Activated T-cell treated with anti-CD3 and anti-CD28 coated beads, Interleukin-2, amount 50 U/mL, for 72 hours (primary cell): ENCODE measurements around the gene MAPKAP1. TPM values are rescaled to one million over a fixed set of nuclear protein-coding genes. Genes with fewer than 3 reads are reported as not detected.
A peak's percentile ranks its signal among the peaks of the same experiment; 100 is the strongest.

Source experiments
- ATAC-seq, 2 donors: fragments of 150-1000 bp; cut with Tn5 transposase; replicated peaks in 1 of 2; 2 replicates each; pipeline ENCODE4 v1.10.0; 2021; ENCODE audit warnings: moderate library complexity in 2 of 2, mild to moderate bottlenecking in 1 of 2
- DNase-seq, 2 donors: peaks; one replicate each; pipeline ENCODE4 v3.0.0; 2021 to 2022; ENCODE audit warnings: mixed read lengths in 1 of 2
- H3K27ac Mint-ChIP-seq: one replicate; pipeline ENCODE4 v1.8.0; 2022; ENCODE audit warnings: mild to moderate bottlenecking, moderate library complexity, mixed read lengths
- H3K27me3 Mint-ChIP-seq: one replicate; pipeline ENCODE4 v1.8.0; 2022; ENCODE audit warnings: low read depth, mixed read lengths
- H3K36me3 Mint-ChIP-seq, 2 donors: one replicate each; pipeline ENCODE4 v1.8.0; 2022; ENCODE audit warnings: mixed read lengths in 2 of 2, mild to moderate bottlenecking in 1 of 2; ENCODE audit not compliant: insufficient read depth in 2 of 2
- H3K4me1 Mint-ChIP-seq: one replicate; pipeline ENCODE4 v1.8.0; 2022; ENCODE audit warnings: low read depth, mixed read lengths
- H3K4me3 Mint-ChIP-seq, 2 donors: one replicate each; pipeline ENCODE4 v1.8.0; 2022; ENCODE audit warnings: mild to moderate bottlenecking in 2 of 2, mixed read lengths in 2 of 2, moderate library complexity in 2 of 2
- H3K9me3 Mint-ChIP-seq, 2 donors: one replicate each; pipeline ENCODE4 v1.8.0; 2022; ENCODE audit warnings: mixed read lengths in 2 of 2
- total RNA-seq, 2 donors: library from RNA; stranded (reverse); gene quantifications; one replicate each; pipeline ENCODE4 v1.2.3, GENCODE V29; 2022

Gene MAPKAP1
- 10 to 100 TPM; 42.1 to 42.8 TPM for total RNA-seq

DNA sequence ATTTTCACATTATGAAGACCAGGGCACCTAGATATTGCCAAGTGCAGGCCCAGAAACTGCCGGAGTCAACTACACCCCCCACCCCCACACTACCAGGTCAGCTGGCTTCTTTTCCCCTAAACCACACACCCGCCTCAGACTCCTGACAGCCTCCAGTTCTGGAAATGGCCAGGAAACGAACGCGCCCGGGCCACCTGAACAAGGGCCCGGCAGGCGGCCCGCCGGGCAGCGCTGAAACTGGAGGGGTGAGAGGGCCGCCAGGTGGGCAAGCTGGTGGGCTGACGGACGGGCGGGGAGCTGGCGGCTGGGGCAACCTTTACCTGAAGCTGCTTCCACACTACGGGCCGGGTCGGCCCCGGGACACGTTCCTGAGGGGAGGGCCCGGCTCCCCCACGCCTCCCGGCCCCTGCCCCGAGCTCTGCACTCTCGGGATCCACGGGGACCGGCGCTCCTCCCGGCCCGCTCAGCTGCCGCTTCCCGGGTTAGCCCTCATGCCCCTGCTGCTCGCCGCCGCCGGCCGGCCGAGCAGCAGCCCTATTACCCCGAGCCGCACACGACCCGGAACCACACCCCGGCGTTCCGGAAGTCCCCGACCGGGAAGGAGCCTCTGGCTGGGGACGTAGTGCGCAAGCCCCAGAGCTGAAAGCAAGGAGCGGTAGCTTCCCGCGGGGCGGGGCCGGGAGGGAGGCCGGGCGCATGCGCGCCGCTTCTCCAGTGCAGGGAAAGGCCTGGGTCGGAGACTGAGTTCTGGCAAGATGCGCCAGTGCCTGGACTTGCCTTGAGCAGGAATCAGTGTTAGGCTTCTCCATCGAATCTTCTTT, at the start of gene MAPKAP1:
Gene MAPKAP1, minus strand, starts transcription at position 558 of the 821 bp plus-strand sequence. CDS start 34,634 bp downstream, outside the sequence.
- no peaks in the 10 kb centered on the region for H3K36me3 Mint-ChIP-seq
- ATAC-seq: peak; percentile 100
- peak within 1 kb of the TSS; percentile 66 to 84 for H3K4me3 Mint-ChIP-seq
- peaks cover 48% of the 10 kb centered on the region for H3K4me1 Mint-ChIP-seq
- H3K27ac Mint-ChIP-seq: peak within 1 kb of the TSS; percentile 91
- peak; percentile 95 to 97 for DNase-seq
- peaks cover 4% of the 10 kb centered on the region for H3K27me3 Mint-ChIP-seq
- no peaks in the 10 kb centered on the region for H3K9me3 Mint-ChIP-seq

DNA sequence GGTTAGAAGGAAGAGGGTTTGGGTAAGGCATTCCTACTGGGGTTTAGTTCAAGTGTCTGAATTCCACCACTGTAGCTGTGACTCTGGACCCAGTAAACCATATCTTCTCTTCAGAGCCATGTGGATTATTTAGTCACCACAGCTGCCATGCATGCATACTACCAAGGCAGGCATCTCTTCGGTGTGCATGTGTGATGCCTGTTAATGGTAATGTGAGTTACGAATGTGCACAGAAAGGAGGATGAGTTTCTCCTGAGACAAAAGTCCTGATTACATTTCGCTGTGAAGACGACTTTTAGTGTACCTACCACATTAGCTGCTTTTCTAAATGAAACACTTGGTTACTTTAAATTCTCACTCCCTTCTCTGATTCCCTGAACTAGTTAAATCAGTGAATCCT, 49.5 kb upstream of the MAPKAP1 start:
- DNase-seq (no peak), ATAC-seq (no peak)
- Mint-ChIP-seq H3K27me3 (no peaks in the 10 kb centered on the region), H3K36me3 (peaks cover 2 to 3% of the 10 kb centered on the region in 2 donors), H3K4me1 (peaks cover 33% of the 10 kb centered on the region), H3K27ac (no peak overlapping the region), H3K4me3 (no peak overlapping the region), H3K9me3 (no peaks in the 10 kb centered on the region)

DNA sequence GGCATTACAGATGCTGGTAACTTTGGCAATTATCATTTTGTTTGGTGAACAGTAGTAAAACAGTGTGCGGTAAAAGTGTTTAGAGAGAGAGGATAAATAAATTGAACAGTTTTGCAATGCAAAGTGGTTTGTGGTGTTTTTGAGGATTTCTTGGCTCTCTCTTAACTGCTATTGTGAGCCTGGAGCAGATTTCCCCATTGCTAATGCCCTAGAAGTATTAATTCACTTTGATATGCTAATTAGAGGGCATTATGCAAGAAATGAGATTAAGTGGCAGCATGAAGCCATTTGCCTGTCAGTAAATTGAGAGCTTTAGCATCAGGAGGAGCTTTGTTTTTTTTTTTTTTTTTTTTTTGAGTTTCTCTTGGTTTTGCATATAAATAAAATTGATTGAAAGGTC, 48.3 kb upstream of the MAPKAP1 start:
- Mint-ChIP-seq H3K36me3 (peaks cover 2 to 3% of the 10 kb centered on the region in 2 donors), H3K4me3 (no peak overlapping the region), H3K4me1 (peaks cover 40% of the 10 kb centered on the region), H3K27me3 (no peaks in the 10 kb centered on the region), H3K9me3 (no peaks in the 10 kb centered on the region), H3K27ac (no peak overlapping the region)
- ATAC-seq: no peak
- DNase-seq: no peak

DNA sequence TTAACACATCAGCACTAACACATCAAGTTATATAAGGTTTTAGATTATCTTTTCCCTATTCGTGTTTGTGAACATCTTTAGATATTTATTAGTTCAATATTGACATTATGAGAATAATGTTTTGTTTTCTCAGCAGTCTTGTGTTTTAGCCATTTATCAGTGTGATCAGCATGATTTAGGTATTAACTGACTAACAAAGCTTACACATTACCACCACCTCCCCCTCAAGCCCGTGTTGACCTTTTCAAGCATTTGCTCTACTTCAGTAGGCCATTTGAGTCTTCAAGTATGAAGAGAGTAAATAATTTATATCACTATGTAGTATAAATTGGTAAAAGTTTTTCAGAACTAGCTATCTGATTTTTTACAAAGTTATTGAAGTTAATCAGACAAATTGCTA, 47.1 kb upstream of the MAPKAP1 start:
- ATAC-seq (no peak), DNase-seq (no peak)
- Mint-ChIP-seq H3K36me3 (peaks cover 2 to 5% of the 10 kb centered on the region in 2 donors), H3K9me3 (no peaks in the 10 kb centered on the region), H3K4me1 (peaks cover 43% of the 10 kb centered on the region), H3K4me3 (no peak overlapping the region), H3K27ac (no peak overlapping the region), H3K27me3 (no peaks in the 10 kb centered on the region)

- Mint-ChIP-seq H3K27ac (no peak overlapping the region), H3K4me1 (peaks cover 35% of the 10 kb centered on the region), H3K9me3 (no peaks in the 10 kb centered on the region), H3K4me3 (no peak overlapping the region), H3K36me3 (peaks cover 5 to 10% of the 10 kb centered on the region in 2 donors), H3K27me3 (no peaks in the 10 kb centered on the region)
- DNase-seq (no peak), ATAC-seq (no peak)
Observed at GRCh38 chr9:125752070-125752628, 45.1 kb upstream of the MAPKAP1 start.

GRCh38 chr9:125750627-125751011, 43.6 kb upstream of the MAPKAP1 start:
- ATAC-seq (no peak), DNase-seq (no peak)
- peaks cover 42% of the 10 kb centered on the region for H3K4me1 Mint-ChIP-seq
- H3K4me3 Mint-ChIP-seq: peak overlapping the region; percentile 1 to 19
- H3K36me3 Mint-ChIP-seq: peaks cover 3 to 7% of the 10 kb centered on the region in 2 donors
- H3K27ac Mint-ChIP-seq: no peak overlapping the region
- no peaks in the 10 kb centered on the region for H3K9me3 Mint-ChIP-seq
- H3K27me3 Mint-ChIP-seq: no peaks in the 10 kb centered on the region

DNA sequence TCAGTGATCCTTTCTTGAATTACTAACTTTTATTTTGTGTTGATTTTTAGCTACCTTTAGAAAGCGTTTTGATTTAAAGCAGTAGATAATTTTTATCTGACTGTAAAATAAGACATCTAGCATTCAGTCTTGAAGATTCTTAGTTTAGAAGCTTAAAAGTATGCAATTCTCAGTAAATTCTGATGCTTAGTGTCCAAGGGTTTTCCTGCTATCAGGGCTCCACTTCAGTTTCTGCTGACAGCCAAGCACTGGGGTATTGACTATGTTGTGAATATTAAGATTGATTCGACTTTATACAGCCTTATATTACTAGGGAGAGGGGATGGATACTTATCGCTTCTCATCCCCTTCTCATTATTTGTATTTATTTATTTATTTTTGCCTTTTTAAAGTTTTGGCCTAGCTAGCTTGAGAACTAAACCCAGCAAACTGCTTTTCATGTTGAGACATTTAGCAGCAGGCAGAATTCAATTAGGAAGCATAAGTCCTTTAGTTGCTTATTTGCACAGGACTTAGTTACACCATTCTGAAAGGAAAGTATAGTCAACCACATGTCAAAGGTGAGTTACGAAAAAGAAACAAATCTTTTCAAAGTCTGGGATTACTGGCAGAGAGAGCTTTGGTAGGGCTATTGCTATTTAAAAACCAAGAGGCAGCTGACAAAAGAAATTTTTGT, 43.1 kb upstream of the MAPKAP1 start:
- ATAC-seq: no peak
- H3K4me3 Mint-ChIP-seq: peak overlapping the region; percentile 1 to 95

GRCh38 chr9:125749287-125749935, 42.4 kb upstream of the MAPKAP1 start:
- peaks cover 47% of the 10 kb centered on the region for H3K4me1 Mint-ChIP-seq
- peaks cover 3 to 7% of the 10 kb centered on the region in 2 donors for H3K36me3 Mint-ChIP-seq
- peak overlapping the region; percentile 91 to 95 for H3K4me3 Mint-ChIP-seq
- H3K9me3 Mint-ChIP-seq: no peaks in the 10 kb centered on the region
- ATAC-seq (no peak), DNase-seq (no peak)
- no peak overlapping the region for H3K27ac Mint-ChIP-seq
- no peaks in the 10 kb centered on the region for H3K27me3 Mint-ChIP-seq

More for the DNA sequence above, 43.1 kb upstream of the MAPKAP1 start:
- Mint-ChIP-seq H3K4me1 (peaks cover 47% of the 10 kb centered on the region), H3K9me3 (no peaks in the 10 kb centered on the region), H3K36me3 (peaks cover 3 to 7% of the 10 kb centered on the region in 2 donors), H3K27me3 (no peaks in the 10 kb centered on the region), H3K27ac (no peak overlapping the region)
- DNase-seq: no peak

- Mint-ChIP-seq H3K4me3 (peak overlapping the region; percentile 91 to 95), H3K27ac (peak overlapping the region; percentile 29), H3K4me1 (peaks cover 47% of the 10 kb centered on the region), H3K36me3 (peaks cover 3 to 7% of the 10 kb centered on the region in 2 donors), H3K27me3 (no peaks in the 10 kb centered on the region), H3K9me3 (no peaks in the 10 kb centered on the region)
- DNase-seq (peak; percentile 4 to 5), ATAC-seq (no peak)
Observed at GRCh38 chr9:125748446-125749099, 41.6 kb upstream of the MAPKAP1 start.

DNA sequence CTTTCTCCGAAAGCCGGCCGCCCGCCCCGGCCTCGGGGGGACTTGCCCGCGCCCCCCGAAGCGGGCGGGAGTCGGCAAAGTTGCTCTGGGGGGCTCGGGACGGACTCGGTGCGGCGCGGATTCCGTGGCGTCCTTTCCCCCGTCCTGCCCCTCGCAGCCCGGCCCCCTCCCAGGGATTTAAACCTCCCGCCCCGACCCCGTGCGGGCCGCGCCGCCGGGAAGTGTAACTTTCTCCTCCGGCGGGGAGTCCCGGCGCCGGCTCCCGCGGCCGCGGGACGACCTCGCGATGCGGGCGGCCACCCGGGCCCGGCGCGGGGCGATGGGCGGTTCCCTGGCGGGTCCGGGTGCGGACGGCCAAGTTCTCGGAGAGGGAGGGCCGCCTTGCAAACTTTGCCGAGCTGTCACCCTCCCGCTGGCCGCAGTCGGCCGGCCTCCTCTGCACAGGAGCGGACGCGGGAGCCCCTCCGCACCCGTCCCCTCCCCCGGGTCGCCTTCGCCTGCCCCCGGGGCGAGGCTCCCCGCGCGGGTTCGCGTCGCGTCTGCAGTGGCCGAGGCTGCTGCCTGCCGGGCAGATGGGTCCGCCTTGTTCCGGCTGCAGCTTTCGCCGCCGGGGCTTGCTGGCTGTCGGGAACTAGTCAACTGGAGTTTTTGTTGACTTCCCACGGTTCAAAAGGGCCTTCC, 40.9 kb upstream of the MAPKAP1 start:
- peaks cover 3 to 7% of the 10 kb centered on the region in 2 donors for H3K36me3 Mint-ChIP-seq
- peak overlapping the region; percentile 91 to 95 for H3K4me3 Mint-ChIP-seq
- no peak for ATAC-seq
- H3K9me3 Mint-ChIP-seq: no peaks in the 10 kb centered on the region
- no peaks in the 10 kb centered on the region for H3K27me3 Mint-ChIP-seq
- H3K27ac Mint-ChIP-seq: no peak overlapping the region
- DNase-seq: peak; percentile 33 to 51
- H3K4me1 Mint-ChIP-seq: peaks cover 47% of the 10 kb centered on the region

GRCh38 chr9:125747053-125747764, 40.2 kb upstream of the MAPKAP1 start, which contains the start of gene PBX3:
Gene PBX3 (plus strand): TSS chr9:125747373.
- H3K36me3 Mint-ChIP-seq: peaks cover 3 to 7% of the 10 kb centered on the region in 2 donors
- no peaks in the 10 kb centered on the region for H3K9me3 Mint-ChIP-seq
- peak; percentile 30 to 39 for ATAC-seq
- H3K4me1 Mint-ChIP-seq: peaks cover 46% of the 10 kb centered on the region
- H3K27ac Mint-ChIP-seq: peak within 1 kb of the TSS; percentile 90
- H3K4me3 Mint-ChIP-seq: peak within 1 kb of the TSS; percentile 97 to 98
- peak; percentile 58 to 62 for DNase-seq
- H3K27me3 Mint-ChIP-seq: no peaks in the 10 kb centered on the region

- Mint-ChIP-seq H3K36me3 (peaks cover 3 to 7% of the 10 kb centered on the region in 2 donors), H3K4me3 (peak overlapping the region; percentile 97 to 98), H3K27ac (no peak overlapping the region), H3K27me3 (no peaks in the 10 kb centered on the region), H3K9me3 (no peaks in the 10 kb centered on the region), H3K4me1 (peaks cover 41% of the 10 kb centered on the region)
- peak in 1 of 2 donors; percentile 3 for ATAC-seq
- no peak for DNase-seq
Observed at GRCh38 chr9:125746774-125747052, 39.7 kb upstream of the MAPKAP1 start.
